GM21526 (cell line): ENCODE measurements around the gene NCOR2.
A peak's percentile ranks its signal among the peaks of the same experiment; 100 is the strongest.

Source experiments
- ATAC-seq: cut with Tn5 transposase; IDR thresholded peaks from one replicate; pipeline ENCODE4 v1.9.1; 2021; ENCODE audit warnings: moderate library complexity; ENCODE audit not compliant: unreplicated experiment, low FRiP score

The NCOR2 gene

GRCh38 chr12:124566997-124567672 is at the start of gene NCOR2:
Gene NCOR2 (minus strand): TSS chr12:124567612. CDS start chr12:124495251, 72,361 bp downstream.
- ATAC-seq = peak; percentile 19

- ATAC-seq = no peak
Measured at GRCh38 chr12:124616394-124617221, 49.2 kb upstream of the NCOR2 start.

- ATAC-seq = no peak
Measured at GRCh38 chr12:124614512-124615292, 47.3 kb upstream of the NCOR2 start.

- no peak for ATAC-seq
Measured at GRCh38 chr12:124613151-124613585, 45.8 kb upstream of the NCOR2 start.

- ATAC-seq = no peak
Measured at GRCh38 chr12:124612410-124612680, 44.9 kb upstream of the NCOR2 start.

GRCh38 chr12:124611559-124612409 is 44.4 kb upstream of the NCOR2 start:
- no peak for ATAC-seq

GRCh38 chr12:124610629-124611558 is 43.5 kb upstream of the NCOR2 start:
- ATAC-seq = no peak

- ATAC-seq = no peak
Measured at GRCh38 chr12:124610021-124610612, 42.7 kb upstream of the NCOR2 start.

- ATAC-seq = peak; percentile 50
Measured at GRCh38 chr12:124609041-124609989, 41.9 kb upstream of the NCOR2 start.

GRCh38 chr12:124608450-124608870 is 41.0 kb upstream of the NCOR2 start:
- peak; percentile 19 for ATAC-seq

GRCh38 chr12:124607681-124608425 is 40.4 kb upstream of the NCOR2 start:
- ATAC-seq = no peak

GRCh38 chr12:124605883-124606774 is 38.7 kb upstream of the NCOR2 start:
- no peak for ATAC-seq

GRCh38 chr12:124605150-124605882 is 37.9 kb upstream of the NCOR2 start:
- ATAC-seq = no peak

GRCh38 chr12:124604264-124604680 is 36.9 kb upstream of the NCOR2 start:
- ATAC-seq = no peak

- ATAC-seq = no peak
Measured at GRCh38 chr12:124603831-124604251, 36.4 kb upstream of the NCOR2 start.
